GM19452 (cell line): ENCODE data around the gene FGF19.

Source experiments
- ATAC-seq: cut with Tn5 transposase; IDR thresholded peaks from one replicate; pipeline ENCODE4 v1.9.1; 2021; ENCODE audit not compliant: unreplicated experiment

The FGF19 gene

DNA sequence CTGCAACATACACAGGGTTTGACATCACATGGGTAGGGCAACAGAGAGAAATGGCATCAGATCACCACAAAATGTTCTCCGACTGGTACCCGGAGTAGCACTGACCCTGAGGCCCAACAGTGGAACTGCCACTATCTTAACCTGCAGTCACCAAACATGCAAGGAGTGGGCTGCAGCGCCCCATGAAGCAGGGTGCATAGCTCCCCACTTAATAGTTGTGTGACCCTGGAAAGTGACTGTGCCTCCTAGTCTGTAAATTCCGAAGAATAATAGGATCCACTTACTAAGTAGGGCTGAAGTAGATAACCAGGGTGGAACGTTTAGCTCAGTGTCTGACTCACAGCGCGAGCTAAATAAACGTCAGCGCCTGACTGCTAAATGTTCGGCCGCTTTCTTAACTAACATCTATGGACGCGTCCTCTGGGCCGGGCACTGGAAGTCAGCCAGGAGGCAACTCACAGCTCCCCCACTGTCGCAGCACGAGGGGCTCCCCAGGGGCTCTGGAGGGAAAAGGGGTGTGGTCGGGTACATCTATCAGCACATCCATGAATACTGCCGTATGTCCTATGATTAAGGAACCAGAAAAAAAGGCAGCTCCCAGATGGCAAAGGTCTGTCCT is 29.4 kb downstream of the FGF19 start:
- no peak for ATAC-seq

DNA sequence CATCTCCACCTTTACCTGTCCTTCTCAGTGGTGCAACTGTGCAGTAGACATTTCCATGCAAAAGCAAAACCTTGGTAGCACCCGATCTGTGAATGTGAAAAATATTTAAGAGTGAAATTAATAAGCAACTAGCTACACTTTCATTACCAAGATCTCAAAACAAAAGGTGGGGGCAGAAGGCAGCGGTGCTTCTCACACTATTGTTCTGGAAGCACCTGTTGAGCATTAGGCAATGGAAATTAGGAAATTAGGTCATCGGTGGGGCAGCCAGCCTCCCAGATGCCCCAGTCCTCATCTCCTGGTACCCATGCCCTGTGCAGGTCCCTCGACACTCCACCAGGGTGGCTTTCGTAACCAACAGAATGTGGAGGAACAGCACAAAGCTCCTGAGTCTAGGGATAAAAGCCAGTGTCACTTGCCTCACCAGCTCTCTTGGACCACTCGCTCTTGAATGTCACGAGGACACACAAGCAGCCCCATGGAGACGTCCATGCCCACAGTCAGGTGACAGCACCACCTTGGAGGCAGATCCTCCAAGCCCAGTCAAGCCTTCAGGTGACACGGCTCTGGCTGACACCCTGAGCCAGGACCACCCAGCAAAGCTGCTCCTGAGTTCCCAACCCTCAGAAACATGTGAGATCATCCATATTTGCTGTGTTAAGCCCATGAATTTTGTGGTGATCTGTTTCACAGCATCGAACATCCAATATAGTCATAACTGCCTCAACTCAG is 31.9 kb downstream of the FGF19 start:
- ATAC-seq, result no peak

DNA sequence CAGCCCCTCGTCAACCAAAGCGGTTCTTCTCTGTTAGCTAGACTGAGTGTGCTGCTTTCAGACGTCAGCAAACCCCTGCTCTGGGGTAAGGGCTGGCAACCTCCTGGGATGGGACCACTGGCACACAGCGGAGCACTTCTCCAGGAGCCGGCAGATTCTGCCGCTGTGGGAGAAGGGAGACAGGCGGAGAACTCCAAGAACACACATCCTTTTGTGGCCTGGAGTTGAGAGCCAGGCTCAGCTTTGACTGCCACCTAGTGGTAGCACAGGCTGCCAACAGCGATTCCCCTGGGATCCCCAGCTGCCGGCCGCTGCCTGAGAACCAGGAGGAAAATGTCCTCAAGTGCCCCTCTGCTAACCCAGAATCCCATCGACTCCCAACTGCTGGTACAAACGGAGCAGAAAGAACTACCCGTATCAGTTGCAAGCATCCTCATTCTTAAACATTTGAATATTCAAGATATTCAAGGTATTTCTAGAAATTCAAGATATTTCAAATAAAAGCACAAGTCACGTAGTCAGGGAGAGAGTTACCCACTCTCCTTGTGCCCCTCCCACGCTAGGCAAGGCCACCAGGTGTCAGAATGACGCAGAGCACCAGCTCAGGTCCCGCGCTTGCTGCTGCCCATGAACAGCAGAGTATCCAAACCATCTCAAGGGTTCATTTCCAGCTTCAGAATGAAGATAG is 33.5 kb downstream of the FGF19 start:
- ATAC-seq, result no peak

DNA sequence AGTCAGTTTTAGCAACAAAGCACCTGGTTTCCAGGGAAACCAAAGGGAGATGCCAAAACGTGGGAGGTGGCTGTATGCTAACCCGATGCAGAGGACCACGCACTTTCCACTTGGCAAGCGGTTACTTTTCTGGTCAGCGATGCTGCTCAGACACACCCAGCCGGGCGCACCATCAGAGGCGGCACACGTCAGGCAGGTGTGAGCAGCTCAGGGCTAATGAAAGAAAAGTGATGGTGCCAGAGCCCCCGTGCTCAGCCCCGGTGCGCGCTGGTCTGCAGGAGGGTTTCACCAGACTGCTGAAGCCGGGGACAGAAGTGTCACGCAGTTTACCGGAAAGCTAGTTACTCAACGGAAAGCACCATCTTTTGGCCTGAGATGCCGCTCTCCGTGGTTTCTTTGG is 34.3 kb downstream of the FGF19 start:
- no peak for ATAC-seq

DNA sequence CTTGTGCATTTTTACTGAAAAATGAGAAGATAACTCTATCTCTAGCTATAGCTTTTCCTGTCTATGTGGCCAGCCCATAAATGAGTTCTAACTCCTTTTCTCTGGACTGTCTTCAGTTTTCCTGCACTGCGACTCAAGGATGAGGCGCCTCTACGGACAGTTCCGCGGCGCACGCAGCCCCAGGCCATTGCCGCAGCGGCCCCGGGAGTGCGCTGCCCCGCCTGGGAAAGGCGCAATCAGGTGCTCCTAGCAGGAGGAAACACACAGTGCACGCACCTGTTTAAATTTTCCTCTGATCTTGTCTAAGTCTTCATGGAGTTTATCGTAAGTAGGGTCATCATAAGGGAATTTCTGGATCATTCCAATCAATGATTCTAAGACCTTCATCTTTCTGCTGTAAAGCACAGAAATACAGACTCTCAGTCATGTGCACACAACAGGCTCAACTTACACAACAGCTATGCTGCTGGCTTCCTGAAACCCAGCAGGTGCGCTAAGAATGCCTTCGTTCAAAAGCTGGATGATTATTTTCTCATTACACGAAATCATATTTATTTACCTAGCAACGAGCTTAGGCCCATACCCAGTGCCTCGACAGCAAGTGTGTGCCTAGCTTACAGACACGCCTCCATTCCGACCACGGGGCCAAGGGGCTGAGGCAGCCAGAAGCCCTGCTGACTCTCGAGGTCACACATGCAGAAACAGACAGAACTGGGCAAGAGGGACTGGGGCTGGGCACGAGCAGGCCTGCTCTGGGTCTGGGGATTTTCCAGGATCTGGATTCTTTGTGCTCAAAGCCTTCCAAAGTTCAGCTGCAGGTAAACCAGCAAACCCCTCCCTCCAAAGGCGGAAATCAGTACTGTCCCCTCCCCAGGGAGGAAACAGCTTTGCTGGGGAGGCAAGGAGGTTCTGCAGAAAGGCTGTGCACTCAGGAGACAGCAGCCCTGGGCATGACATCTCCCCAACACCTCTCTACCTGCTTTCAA is 35.9 kb downstream of the FGF19 start:
- ATAC-seq, result no peak

DNA sequence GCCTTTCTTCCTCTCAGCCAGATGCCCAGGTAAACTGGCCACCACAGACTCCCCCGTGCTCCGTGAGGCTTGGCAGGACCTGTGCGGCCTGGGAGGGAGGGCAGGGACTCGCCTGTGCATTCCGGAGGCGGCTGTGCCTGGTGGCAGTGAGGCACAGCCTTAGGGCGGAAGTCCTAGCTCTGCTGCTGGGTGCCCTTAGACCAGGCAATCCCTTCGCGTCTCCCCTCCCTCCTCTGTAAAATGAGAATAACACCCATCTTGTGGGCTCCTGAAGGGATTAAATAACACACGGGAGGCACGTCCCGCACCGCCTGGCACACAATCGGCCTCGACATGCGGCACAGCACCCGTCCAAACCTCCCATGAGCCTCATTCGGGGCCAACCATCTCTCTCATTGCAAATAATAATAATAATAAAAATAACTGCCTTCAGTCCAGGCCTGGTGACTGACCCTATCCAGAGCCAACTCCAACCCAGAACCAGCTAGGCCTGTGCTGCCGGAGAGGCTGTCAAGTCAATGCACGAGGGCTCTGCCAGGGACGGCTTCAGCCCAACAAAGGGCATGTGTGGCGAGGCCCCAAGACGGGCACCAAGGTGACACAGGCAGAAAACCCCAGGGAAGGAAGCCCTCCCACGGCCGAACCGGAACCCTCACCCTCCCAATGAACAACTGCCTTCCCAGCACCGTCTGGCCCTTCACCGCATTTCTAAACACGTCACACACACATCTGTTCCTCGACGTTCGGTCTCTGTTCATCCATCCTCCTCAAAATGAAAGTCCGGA is 36.9 kb downstream of the FGF19 start:
- no peak for ATAC-seq

DNA sequence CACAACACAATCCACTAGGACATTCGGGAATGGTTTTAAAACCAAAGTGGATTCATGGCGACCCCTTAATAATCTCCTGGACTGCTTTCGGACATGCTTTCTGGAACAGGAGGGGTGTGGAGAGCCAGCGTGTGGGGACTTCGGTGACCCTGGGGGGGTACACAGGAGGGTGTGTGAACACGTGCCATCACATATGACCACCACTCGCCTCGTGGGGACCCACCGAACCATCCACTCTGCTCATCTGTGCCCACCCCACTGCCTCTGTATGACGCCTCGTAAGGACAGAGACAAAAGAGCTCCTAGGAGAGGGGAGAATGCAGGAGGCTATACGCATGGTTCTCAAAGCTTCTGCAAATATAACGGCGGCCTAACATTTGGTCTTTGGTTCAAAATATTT is 37.6 kb downstream of the FGF19 start:
- ATAC-seq, result no peak

DNA sequence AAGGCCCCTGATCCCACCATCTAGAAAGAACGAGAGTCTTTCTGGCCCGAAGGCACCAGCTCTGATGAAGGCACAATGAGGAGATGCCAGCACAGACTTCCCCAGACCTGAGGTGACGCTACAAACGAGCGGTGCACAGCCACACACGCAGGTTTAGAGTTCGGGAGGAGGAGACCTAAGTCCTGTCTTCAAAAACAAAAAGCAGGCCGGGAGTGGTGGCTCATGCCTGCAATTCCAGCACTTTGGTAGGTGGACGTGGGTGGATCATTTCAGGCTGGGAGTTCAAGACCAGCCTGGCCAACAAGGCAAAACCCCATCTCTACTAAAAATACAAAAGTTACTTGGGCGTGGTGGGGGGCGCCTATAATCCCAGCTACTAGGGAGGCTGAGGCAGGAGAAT is 38.2 kb downstream of the FGF19 start:
- ATAC-seq, result no peak

DNA sequence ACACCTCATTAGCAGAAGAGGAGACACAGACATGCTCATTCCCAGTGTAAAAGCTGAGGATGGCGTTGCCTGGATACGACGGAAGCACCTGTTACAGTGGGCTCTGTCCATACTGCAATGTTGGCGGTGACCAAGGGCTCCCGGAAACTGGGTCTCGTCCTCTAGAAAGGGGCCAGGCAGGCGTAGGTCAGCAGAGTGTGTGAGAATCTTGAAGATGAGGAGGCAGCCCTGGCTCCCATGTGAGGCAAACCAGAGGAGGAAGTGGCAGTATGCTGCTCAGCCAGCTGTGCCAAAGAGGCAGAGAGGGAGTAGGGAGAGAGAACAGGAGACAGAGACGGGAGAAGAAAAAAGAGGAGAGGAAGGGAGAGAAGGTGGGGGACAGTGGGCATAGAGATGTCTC is 38.9 kb downstream of the FGF19 start:
- ATAC-seq, result no peak

DNA sequence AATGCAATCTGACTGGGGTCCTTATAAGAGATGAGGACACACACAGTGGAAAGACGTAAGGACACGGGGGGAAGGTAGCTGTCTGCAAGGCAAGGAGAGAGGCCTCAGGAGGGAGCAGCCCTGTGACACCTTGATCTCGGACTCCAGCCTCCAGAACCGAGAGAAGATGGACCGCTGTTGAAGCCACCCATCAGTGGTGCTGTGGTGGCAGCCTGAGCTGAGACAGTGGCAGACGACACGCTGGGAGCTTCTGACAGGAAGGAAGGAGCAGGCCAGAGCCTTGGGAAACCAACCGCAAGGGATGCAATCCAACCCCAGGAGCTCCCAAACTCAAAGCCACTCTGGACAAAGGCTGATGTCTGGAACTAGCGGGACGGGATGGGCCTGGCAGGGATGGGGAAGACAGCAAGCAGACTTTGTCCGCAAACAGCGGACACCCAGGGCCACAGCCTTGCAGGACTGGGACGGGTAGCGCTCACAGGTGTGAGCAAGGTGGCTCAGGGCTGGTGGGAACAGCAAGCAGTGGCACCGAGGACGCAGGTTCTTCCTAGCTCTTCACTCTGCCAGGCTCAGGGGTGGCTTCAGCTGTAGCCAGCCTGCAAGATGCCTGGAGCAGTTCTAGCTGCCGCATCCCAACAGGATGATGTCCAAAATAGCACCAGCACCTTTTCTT is 39.6 kb downstream of the FGF19 start:
- ATAC-seq, result no peak

DNA sequence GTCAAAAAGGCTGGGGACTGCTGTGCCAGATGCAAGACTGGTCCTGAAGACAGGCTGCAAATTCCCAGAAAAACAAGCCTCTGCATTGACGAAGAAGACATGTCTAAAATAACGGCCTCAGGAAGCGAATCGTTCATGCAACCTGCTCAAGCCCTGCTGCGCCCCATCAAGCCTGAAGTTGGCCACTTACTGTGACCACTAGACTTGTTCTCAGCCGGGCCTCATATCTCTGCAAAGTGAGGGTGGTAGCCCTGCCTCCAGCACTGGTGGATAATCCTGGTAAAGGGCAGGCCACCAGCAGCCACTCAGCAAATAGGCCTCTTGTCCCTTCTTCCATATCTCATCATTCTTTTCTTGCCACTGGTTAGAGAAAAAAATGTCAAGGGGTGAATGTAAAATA is 40.5 kb downstream of the FGF19 start:
- no peak for ATAC-seq

DNA sequence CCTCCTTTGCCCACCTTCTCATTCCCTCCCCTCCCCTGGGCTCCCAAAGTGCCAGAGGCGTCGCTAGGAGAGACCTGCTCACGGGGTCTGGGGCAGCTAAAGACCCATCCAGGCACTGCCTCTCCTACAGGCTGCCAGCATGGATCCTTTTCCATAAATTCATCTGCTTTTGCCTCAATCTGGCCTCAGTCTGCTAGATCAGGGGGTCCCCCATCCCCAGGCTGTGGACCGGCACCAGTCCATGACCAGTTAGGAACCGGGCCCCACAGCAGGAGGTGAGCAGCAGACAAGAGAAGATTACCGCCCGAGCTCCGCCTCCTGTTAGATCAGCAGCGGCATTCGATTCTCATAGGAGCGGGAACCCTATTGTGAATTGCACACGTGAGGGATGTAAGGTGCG is 41.0 kb downstream of the FGF19 start:
- ATAC-seq, result no peak

DNA sequence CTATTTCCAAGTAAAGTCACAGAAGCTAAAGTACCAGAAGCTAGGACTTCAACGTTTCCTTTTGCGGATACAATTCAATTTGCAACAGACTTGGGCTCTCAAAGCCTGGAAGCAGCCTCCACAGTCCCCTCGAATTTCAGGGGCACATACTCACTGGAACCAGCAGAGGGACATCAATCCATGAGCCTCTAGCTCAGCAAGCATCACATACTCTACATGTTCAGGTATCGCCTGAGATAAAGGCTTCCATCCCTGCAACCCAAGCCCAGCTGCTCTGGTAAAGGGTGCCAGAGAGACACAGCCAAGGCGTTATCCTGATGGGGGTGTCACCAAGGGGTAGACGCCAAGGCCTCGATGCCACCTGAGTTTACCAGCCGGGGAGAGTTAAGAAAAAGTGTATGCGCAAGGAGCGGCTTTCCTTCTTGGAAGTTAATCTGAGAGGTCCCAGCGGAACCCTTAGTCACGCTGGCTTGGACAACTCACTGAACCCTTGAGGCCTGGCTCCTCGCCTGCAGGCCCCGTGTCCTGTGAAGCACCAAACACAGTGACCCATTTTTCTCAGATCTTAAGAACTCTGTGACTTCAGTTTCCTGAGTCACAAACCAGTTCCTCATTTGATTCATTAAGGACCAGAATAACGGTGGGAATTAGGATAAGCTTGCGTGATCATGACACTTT is 41.7 kb downstream of the FGF19 start:
- ATAC-seq, result no peak

DNA sequence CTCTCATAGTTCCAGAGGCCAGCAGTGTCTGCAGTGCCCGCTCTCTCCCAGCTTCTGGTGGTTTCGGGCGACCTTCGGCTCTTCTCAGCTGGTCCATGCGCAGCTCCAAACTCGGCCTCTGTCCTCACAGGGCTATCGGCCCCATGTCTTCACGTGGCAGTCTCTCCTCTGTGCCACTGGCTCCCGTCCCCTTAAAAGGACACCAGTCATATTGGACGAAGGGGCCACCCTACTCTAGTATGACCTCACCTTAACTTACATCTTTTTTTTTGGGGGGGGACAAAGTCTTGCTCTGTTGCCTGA is 42.5 kb downstream of the FGF19 start:
- no peak for ATAC-seq

DNA sequence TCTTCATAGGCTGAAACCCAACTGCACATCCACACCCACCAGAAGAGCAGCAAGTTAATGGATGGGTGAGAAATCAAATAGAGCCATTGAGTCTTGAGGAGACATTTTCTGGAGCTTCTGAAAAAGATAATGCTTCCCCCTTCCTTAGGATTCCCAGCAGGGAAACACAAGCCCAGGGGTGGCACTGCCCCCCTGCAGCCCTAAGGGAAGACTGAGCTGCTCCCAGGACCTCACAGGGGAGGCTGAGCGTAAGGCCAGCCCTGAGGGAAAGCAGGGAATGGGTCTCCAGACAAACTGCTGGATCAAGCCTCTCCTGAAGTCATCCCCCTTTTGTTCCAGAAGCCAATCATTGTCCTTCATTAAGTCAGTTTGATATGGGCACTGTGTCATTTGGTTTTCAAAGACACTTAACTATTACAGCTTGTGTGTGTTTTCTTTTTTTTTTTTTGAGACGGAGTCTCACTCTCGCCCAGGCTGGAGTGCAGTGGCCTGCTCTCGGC is 43.8 kb downstream of the FGF19 start:
- no peak for ATAC-seq

DNA sequence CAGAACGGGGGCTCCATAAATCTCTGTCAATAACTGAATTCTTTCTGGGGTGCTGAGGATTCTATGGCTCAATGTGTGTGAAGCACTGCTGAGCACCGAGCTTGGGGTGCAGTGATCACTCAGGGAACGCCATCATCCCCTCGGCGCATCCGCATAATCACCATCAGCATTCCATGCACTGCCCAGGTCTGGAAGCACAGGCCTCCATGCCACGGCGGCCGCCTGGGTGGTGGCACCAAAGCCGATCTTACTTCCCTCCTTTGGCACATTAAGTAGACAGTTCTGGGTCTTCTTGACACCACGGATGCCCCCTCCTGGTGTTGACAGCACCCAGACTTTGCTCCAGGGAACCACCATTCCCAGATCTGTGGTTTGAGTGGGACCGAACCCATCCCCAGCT is 44.2 kb downstream of the FGF19 start:
- no peak for ATAC-seq

DNA sequence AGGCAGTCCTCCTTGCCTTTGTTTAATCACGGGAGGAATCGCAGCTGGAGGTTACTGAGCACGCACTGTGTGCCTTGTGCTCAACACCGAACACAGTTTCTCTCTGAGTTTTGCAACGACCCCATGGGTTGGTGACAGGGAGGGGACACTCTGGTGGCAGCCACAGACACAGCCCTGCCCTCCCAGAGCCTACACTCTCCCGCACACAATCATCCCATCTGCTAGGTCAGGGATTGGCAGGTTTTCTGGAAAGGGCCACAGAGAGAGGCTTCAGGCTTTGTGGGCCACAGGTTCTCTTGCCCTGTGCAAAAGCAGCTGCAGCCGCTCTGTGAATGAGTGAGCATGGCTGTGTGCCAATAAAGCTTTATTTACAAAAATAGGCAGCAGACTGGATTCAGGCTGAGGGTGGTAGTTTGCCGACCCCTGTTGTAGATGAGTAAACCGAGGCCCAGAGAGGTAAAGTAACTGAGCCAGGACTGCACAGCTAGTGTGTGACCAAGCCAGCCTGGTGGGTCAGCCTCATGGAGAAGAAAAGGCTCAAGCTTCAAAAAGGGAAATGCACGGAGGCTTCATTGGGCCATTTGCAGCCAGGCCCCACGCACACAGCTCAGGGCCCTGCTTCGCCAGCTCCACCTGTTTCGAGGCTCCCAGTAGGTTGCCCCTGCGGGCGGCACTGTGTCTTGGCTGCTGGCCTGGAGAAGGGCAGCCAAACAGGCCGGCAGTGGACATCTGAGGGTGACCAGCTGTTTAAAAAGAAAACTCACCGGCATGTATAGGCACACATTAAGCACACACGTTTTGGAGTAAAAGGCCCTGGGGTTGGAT is 45.0 kb downstream of the FGF19 start:
- no peak for ATAC-seq

DNA sequence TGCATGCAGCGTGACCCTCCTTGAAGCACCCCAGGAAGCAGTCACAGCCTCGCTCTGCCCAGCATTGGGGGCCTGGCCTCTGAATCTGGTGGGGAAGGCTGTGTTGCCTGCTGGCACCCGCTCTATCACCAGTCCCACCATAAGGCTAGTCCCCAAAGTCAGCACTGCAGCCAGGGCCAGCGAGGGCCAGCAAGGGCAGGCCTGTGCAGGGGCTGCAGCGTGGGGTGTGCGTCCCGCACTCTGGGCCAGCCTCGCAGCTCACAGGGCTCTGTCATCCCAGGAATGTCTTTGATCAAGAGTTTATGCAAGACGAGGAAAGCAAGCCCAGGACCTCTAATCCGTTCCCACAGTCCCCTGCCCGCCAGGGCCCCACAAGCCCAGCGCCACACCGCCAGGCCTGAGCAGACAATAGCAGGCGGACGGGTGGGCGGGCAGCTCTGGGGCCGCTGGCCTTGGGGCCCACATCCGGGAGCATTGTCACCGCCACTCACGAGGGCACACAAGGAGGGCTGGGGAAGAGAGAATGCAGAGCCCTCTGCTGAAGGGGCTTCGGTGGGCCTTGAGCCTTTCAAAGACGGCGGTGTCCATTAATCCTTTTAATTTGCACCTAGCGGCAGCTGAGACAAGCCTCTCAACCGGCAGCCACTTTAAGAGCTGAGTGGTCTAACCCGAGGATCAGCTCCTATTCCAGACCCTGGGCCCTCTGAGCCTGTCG is 45.8 kb downstream of the FGF19 start:
- ATAC-seq, result no peak
